SK-N-SH treated with all-trans-retinoic acid at 6 μM for 48 hours (cell line): ENCODE data around the gene CYREN.
"Not testable (repeated sequence)": the region's sequence is repeated elsewhere in the genome, so short reads cannot be mapped to it uniquely, and the experiment has no call there.

Experiments used
- ARNTL ChIP-seq: fragments of 450-650 bp; formaldehyde crosslinking; IDR thresholded peaks from 2 replicates; pipeline ENCODE4 v1.5.0; 2020; ENCODE audit warnings: low read depth, mild to moderate bottlenecking, moderate library complexity, borderline replicate concordance
- CREB5 ChIP-seq: fragments of 250-450 bp; sonication (Bioruptor Pico); IDR thresholded peaks from 2 replicates; pipeline ENCODE4 v1.5.1; 2020; ENCODE audit warnings: low read depth, mild to moderate bottlenecking, moderate library complexity
- CSDC2 ChIP-seq: fragments of 250-450 bp; sonication (Bioruptor Pico); IDR thresholded peaks from 2 replicates; pipeline ENCODE4 v1.5.0; 2020; ENCODE audit warnings: mild to moderate bottlenecking, moderate library complexity
- POU6F1 ChIP-seq: fragments of 250-450 bp; sonication (Bioruptor Pico); IDR thresholded peaks from 2 replicates; pipeline ENCODE4 v1.8.0; 2021; ENCODE audit warnings: low read depth, mild to moderate bottlenecking, moderate library complexity, borderline replicate concordance
- PPARA ChIP-seq: fragments of 250-450 bp; sonication (Bioruptor Pico); IDR thresholded peaks from 2 replicates; pipeline ENCODE4 v1.5.0; 2020; ENCODE audit warnings: mild to moderate bottlenecking, borderline replicate concordance
- SNAI2 ChIP-seq: fragments of 250-450 bp; sonication (Bioruptor Pico); IDR thresholded peaks from 2 replicates; pipeline ENCODE4 v1.5.0; 2020; ENCODE audit warnings: mild to moderate bottlenecking, moderate library complexity
- TCF4 ChIP-seq: fragments of 250-450 bp; sonication (Bioruptor Pico); IDR thresholded peaks from 2 replicates; pipeline ENCODE4 v1.8.0; 2021; ENCODE audit warnings: mild to moderate bottlenecking, moderate library complexity, borderline replicate concordance
- TOX ChIP-seq: fragments of 250-450 bp; sonication (Bioruptor Pico); IDR thresholded peaks from 2 replicates; pipeline ENCODE4 v1.8.0; 2021; ENCODE audit warnings: mild to moderate bottlenecking, moderate library complexity, borderline replicate concordance
- TSHZ2 ChIP-seq: fragments of 250-450 bp; sonication (Bioruptor Pico); IDR thresholded peaks from 2 replicates; pipeline ENCODE4 v1.5.0; 2020; ENCODE audit warnings: mild to moderate bottlenecking, moderate library complexity
- ZFP3 ChIP-seq: fragments of 250-450 bp; sonication (Bioruptor Pico); IDR thresholded peaks from 2 replicates; pipeline ENCODE4 v1.5.0; 2020; ENCODE audit warnings: mild to moderate bottlenecking, moderate library complexity
- ZFP30 ChIP-seq: fragments of 450-650 bp; formaldehyde crosslinking; IDR thresholded peaks from 2 replicates; pipeline ENCODE4 v1.5.0; 2022; ENCODE audit warnings: mild to moderate bottlenecking, moderate library complexity
- ZNF565 ChIP-seq: fragments of 450-650 bp; formaldehyde crosslinking; conservative IDR thresholded peaks from 2 replicates; pipeline ENCODE4 v1.5.0; 2020; ENCODE audit warnings: low read depth, mild to moderate bottlenecking, moderate library complexity

DNA sequence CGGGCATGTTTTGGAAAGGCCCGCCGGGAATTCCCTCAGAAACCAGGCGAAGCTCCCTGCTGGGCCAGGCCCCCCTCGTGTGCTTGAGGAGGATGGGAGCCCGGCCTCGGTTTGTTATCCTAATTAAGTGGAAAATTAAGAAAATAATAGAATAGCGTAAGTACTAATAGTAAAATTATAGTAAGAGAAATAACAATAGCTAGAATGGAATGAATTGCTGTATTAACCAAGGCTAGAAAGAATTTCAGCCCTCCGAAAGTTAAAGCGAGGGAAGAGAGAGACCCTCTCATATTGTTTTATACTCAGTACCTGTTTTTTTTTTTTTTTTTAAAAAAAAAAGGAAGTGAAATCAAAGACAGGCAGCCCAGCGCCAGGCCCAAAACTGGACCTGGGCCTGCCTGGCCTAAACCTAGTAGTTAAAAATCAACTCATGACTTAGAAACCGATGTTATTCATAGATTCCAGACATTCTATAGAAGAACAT is 533 bp upstream of the CYREN start:
- TF ChIP-seq ZFP3 (CRISPR knock-in tag); TOX (CRISPR knock-in tag); TCF4 (CRISPR knock-in tag); TSHZ2; ARNTL (CRISPR knock-in tag); SNAI2 (CRISPR knock-in tag); PPARA (CRISPR knock-in tag); ZFP30 (CRISPR knock-in tag); POU6F1 (CRISPR knock-in tag); CREB5 (CRISPR knock-in tag); CSDC2; ZNF565 (CRISPR knock-in tag): not testable (repeated sequence)
